ENCODE data around the gene MTUS2.

MTUS2 gene

GRCh38 chr13:28859069-28859468 is 38.9 kb downstream of the MTUS2 start:
- DNase-seq (ENCODE audit: low spot score): no peak

DNA sequence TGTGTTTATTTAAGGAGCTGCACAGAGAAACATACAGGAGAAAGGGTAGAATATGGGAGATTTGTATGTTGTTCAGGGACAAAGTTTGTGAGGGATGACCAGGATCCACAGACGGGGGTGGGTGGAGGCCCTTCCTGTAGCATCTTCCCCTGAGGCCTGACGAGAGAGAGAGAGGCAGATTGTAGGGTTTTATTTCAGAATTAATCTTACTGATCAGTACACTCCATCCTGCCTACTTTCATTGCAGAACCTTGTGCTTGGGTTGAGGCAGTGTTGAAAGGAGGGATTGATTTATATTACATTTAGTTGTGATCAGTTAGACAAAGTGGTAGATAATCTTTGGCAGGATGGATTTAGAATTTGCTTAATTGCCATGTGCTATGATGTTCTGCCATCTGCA is 39.6 kb downstream of the MTUS2 start:
- DNase-seq (ENCODE audit: low spot score): no peak

- DNase-seq (ENCODE audit: low spot score): no peak
Observed at GRCh38 chr13:28864544-28864943, 44.4 kb downstream of the MTUS2 start.

GRCh38 chr13:28865149-28865744 is 45.1 kb downstream of the MTUS2 start:
- no peak for DNase-seq (ENCODE audit: low spot score)

DNA sequence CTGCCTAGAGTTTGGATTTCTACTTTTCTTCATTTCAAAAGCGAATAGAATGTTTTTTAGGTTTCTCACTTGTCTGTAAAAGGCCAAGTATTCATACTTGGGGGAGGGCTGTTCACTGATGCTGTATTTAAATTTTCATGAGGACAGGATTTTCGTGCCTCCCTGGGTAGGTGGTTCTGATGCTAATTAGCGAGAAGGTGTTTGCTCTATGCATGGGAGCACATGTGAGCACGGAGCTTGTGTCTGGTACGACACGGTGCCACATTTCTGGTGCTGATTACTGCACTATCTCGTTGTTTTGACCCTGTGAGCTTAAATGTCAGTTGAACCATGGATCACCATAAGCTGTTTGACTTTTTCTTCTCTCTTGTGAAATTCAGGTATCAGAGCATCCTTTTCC is 45.8 kb downstream of the MTUS2 start:
- no peak for DNase-seq (ENCODE audit: low spot score)

DNA sequence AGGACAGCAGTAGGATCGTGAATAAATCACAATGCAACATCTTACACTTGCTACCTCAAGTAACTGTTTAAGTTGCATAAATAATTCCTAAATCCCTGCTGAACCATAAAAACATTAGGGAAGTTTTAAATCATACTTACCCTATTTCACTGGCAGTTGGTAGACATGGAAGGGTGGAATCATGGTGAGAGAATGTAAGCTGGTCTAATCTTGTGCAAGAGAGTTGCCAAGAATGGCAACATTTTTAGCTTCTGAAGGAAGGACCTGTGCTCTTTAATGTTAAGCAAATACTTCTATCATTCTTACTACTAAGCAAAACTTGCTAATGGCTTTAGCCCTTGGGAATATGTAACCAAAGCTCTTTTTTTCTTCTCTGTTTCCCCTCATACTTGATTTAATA is 46.8 kb downstream of the MTUS2 start:
- DNase-seq (ENCODE audit: low spot score): no peak

GRCh38 chr13:28867564-28867963 is 47.4 kb downstream of the MTUS2 start:
- no peak for DNase-seq (ENCODE audit: low spot score)

DNA sequence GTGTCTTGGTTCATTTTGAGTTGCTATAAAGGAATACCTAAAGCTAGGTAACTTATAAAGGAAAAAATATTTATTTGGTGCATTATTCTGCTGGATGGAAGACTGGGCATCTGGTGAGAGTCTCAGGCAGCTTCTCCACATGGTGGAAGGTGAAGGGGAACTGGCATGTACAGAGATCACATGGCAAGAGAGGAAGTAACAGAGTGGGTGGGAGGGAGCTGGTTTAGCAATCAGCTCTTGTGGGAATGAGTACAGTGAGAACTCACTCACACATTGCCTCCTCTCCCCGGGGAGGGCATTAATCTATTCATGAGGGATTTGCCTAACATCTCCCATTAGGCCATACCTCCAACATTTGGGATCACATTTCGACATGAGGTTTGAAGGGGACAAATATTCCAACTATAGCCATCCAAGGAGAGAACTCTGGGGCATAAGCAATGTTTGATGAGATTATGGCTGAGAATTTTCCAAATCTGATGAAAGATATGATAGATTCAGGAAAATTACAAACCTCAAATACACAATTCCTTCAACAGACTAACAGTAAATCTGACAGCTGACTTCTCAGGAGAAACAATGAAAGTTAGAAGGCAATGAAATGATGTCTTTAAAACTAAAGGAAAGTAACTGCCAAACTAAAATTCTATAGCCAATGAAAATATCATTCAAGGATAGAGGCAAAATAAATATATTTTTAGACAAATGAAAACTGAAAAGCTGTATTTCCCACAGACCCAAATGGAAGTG is 52.5 kb downstream of the MTUS2 start:
- DNase-seq (ENCODE audit: low spot score): no peak

DNA sequence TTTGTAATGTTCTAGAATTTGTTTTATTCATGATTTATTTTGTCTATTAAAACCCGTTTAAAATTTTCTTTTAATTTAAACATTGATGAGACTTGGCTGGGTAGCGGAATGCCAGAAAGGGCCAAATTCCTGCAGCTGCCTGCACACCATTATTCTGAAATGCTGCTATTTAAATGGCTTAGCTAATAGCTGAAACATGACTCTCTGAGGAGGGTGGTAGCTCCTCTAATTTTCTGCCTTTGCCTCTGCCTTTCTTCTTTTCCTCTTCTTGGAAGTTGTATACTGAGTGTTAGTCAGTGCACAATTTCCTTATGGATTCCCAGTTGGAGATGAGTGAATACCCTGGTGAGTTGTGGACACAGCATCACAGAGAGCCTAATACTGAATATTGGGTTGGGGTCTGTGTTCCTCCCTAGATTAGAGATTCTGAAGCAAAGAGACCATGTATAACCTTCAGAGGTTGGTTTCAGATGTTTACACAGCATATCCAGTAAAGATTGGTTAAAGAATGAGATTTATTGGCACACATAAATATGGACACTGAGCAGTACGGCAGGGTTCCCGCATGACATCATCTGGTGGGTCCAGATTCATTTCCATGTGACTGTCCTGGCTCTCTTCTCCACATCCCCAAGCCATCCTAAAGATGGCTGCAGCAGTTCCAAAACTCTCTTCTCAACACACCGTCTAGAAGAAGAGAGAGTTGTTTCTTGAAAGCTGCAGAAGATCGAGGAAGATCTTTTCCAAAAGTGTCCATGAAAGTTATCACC is 55.9 kb downstream of the MTUS2 start:
- no peak for DNase-seq (ENCODE audit: low spot score)

DNA sequence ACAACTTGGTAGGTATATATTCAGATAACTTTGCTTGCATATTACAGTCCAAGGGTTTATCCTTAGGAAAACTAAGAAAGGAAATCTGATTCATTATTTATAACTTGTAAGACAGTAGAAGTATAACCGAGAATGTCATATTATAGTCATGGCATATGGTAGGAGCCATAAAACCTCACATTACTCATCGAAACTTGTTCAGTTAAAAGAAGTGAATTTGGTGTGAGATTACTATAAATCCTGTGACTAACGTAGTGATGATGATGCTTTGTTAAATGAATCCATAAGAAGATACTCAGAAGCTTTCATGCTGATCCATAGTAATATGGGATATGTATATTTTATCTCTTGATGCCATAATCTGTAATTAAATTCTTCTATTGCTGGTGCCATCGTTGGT is 57.3 kb downstream of the MTUS2 start:
- DNase-seq (ENCODE audit: low spot score): no peak

DNA sequence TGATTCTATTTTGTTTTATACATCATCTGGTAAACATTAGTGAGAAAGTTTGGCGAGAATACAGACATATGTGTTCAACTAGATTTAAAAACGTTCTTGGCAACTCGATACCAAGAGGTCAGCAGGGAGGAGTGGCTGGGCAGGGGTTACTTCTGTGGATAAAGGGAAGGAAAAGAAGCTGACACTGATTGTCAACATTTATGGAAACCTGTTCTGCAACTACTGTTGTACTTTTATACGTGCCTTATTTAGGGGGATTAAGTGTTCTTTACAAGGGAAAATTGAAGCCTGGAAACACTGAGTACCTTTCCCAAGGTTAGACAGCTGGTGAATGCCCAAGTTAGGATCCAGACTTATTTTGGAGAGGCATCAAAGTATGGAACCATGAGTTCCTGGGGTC is 65.0 kb downstream of the MTUS2 start:
- no peak for DNase-seq (ENCODE audit: low spot score)

- no peak for DNase-seq (ENCODE audit: low spot score)
Observed at GRCh38 chr13:28889086-28889732, 69.1 kb downstream of the MTUS2 start.

- DNase-seq (ENCODE audit: low spot score): no peak
Observed at GRCh38 chr13:28890712-28891111, 70.6 kb downstream of the MTUS2 start.

- no peak for DNase-seq (ENCODE audit: low spot score)
Observed at GRCh38 chr13:28918030-28918429, 97.9 kb downstream of the MTUS2 start.

- no peak for DNase-seq (ENCODE audit: low spot score)
Observed at GRCh38 chr13:28922341-28922740, 102.2 kb downstream of the MTUS2 start.

DNA sequence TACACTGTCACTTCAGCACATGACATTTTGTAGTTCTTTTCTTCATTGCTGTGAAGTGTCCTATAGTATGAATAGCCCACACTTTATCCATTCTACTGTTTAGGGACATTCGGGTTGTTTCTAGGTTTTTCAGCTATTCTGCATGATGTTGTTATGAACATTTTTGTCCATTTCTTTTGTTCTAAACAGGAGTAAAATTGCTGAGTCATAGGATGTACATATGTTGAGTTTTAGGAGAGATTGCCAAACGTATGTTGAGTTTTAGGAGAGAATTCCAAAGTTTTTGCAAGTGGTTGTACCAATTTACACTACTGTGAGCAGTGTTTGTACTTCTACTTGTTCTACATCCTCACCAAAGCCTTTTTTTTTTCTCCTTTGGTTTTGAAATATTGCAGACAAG is 115.0 kb downstream of the MTUS2 start:
- no peak for DNase-seq (ENCODE audit: low spot score)

DNA sequence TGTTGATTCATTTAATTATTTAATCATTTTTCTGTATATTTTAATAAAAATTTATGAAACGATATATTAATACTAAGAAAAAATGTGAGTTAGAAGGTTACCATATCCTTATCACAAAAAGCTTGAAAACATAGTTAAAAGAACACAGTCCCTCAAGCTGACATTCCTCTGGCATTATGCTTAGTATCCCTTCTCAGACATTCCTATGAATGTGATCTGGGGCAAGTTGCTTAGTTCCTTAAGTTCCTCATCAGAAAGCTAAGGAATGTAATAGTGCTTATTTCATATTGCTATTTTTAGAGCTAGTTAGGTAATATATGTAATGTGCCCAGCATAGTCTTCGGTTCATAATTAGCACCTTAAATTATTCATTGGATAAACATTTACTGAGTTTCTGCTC is 122.8 kb downstream of the MTUS2 start:
- no peak for DNase-seq (ENCODE audit: low spot score)

GRCh38 chr13:28953714-28954418 is 133.7 kb downstream of the MTUS2 start:
- DNase-seq (ENCODE audit: low spot score): no peak

GRCh38 chr13:28954419-28954725 is 134.2 kb downstream of the MTUS2 start:
- no peak for DNase-seq (ENCODE audit: low spot score)

GRCh38 chr13:28954810-28955209 is 134.7 kb downstream of the MTUS2 start:
- DNase-seq (ENCODE audit: low spot score): no peak

- no peak for DNase-seq (ENCODE audit: low spot score)
Observed at GRCh38 chr13:28955264-28955966, 135.3 kb downstream of the MTUS2 start.

DNA sequence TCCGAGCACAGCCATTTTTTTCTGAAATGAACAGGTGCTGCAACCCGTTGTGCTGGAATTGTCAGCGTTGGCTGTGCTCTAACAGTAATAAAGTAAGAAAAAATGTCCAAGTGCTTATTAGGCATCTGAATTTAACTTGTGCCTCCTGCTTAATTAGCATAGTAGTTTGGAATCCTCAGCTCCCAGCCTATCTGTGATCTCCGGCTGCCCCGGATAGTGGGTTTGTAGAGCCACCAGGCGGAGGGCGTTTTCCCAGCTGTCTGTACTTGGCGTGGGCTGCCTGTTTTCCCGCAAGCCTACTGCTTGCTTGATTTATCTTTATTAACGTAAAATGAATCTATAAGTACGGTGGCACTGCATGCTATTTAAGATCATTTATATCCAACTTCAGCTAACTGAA is 137.9 kb downstream of the MTUS2 start:
- no peak for DNase-seq (ENCODE audit: low spot score)
